Measurements from ENCODE around the gene MAML3. TPM values are rescaled to one million over a fixed set of nuclear protein-coding genes. Genes with fewer than 3 reads are reported as not detected.

The MAML3 gene
- total RNA-seq, 2 experiments from 2014 or later, result 2.0 to 2.4 TPM

GRCh38 chr4:139735381-139736273 lies 418.4 kb downstream of the MAML3 start:
- Mint-ChIP-seq H3K9me3 (no peaks in the 10 kb centered on the region), H3K27me3 (peaks cover 38% of the 10 kb centered on the region), H3K27ac (no peak overlapping the region), H3K36me3 (ENCODE audit: low read depth) (no peaks in the 10 kb centered on the region), H3K4me3 (peak overlapping the region; percentile 60), H3K4me1 (ENCODE audit: low read depth) (peaks cover 16% of the 10 kb centered on the region)
- ATAC-seq (no peak), DNase-seq (peak; percentile 13)
- intact Hi-C loops (cut with micrococcal nuclease), result loop anchor here (10.0 kb wide), 3 partner anchors 269 to 519 kb away; partner anchors contain the start of gene MAML3
- TF ChIP-seq CTCF (IDR thresholded peaks at IDR 0.05), result no peak
- ChIA-PET CTCF (interaction anchor here (0.5 to 3.3 kb wide), 9 partner anchors 21 to 624 kb away, joined by 3 to 11 read pairs (median 6); no protein-coding TSS in a partner anchor), POLR2A (interaction anchor here (0.8 kb wide), 1 partner anchor 116 kb away, joined by 3 read pairs; no protein-coding TSS in a partner anchor)

GRCh38 chr4:139734875-139735380 lies 419.1 kb downstream of the MAML3 start:
- ATAC-seq (peak; percentile 82), DNase-seq (peak; percentile 76)
- POLR2A ChIA-PET, result no interaction called here
- intact Hi-C loops (cut with micrococcal nuclease), result loop anchor here (10.0 kb wide), 3 partner anchors 270 to 520 kb away; partner anchors contain the start of gene MAML3
- TF ChIP-seq CTCF (IDR thresholded peaks at IDR 0.05), result peak; percentile 78
- Mint-ChIP-seq H3K4me1 (ENCODE audit: low read depth) (peaks cover 16% of the 10 kb centered on the region), H3K36me3 (ENCODE audit: low read depth) (no peaks in the 10 kb centered on the region), H3K27ac (no peak overlapping the region), H3K27me3 (peaks cover 38% of the 10 kb centered on the region), H3K4me3 (peak overlapping the region; percentile 60), H3K9me3 (no peaks in the 10 kb centered on the region)
- CTCF ChIA-PET, result interaction anchor here (0.5 to 2.0 kb wide), 11 partner anchors 78 to 625 kb away, joined by 3 to 7 read pairs (median 4); no protein-coding TSS in a partner anchor

- H3K36me3 Mint-ChIP-seq (ENCODE audit: low read depth), result no peaks in the 10 kb centered on the region
- H3K27ac Mint-ChIP-seq, result no peak overlapping the region
- no peak for TF ChIP-seq CTCF (IDR thresholded peaks at IDR 0.05)
- DNase-seq (no peak), ATAC-seq (no peak)
- intact Hi-C loops (cut with micrococcal nuclease), result loop anchor here (10.0 kb wide), 3 partner anchors 270 to 520 kb away; partner anchors contain the start of gene MAML3
- CTCF ChIA-PET, result interaction anchor here (0.7 to 2.0 kb wide), 13 partner anchors 77 to 626 kb away, joined by 3 to 7 read pairs (median 4); no protein-coding TSS in a partner anchor
- no peaks in the 10 kb centered on the region for H3K9me3 Mint-ChIP-seq
- H3K27me3 Mint-ChIP-seq, result peaks cover 37% of the 10 kb centered on the region
- POLR2A ChIA-PET, result interaction anchor here (0.6 kb wide), 2 partner anchors 211 to 516 kb away, joined by 3 read pairs; no protein-coding TSS in a partner anchor
- peak overlapping the region; percentile 60 for H3K4me3 Mint-ChIP-seq
- H3K4me1 Mint-ChIP-seq (ENCODE audit: low read depth), result peaks cover 16% of the 10 kb centered on the region
Measured at GRCh38 chr4:139734201-139734874, 419.6 kb downstream of the MAML3 start.

GRCh38 chr4:139732991-139733570 lies 420.9 kb downstream of the MAML3 start:
- Mint-ChIP-seq H3K27ac (no peak overlapping the region), H3K9me3 (no peaks in the 10 kb centered on the region), H3K4me1 (ENCODE audit: low read depth) (peaks cover 16% of the 10 kb centered on the region), H3K4me3 (no peak overlapping the region), H3K36me3 (ENCODE audit: low read depth) (no peaks in the 10 kb centered on the region), H3K27me3 (peaks cover 36% of the 10 kb centered on the region)
- ATAC-seq, result no peak
- CTCF ChIA-PET, result interaction anchor here (0.8 to 2.0 kb wide), 6 partner anchors 9 to 627 kb away, joined by 3 to 7 read pairs (median 4); no protein-coding TSS in a partner anchor
- no peak for DNase-seq
- POLR2A ChIA-PET, result interaction anchor here (0.7 kb wide), 1 partner anchor 38 kb away, joined by 4 read pairs; no protein-coding TSS in a partner anchor
- intact Hi-C loops (cut with micrococcal nuclease), result loop anchor here (10.0 kb wide), 3 partner anchors 272 to 522 kb away; partner anchors contain the start of gene MAML3
- TF ChIP-seq CTCF (IDR thresholded peaks at IDR 0.05), result no peak

All from activated CD8-positive, alpha-beta T cell treated with anti-CD3 and anti-CD28 coated beads for 36 hours (primary cell).